Stomach (tissue), 9 donors: Measurements from ENCODE around the gene MICAL3. TPM values are rescaled to one million over a fixed set of nuclear protein-coding genes. Genes with fewer than 3 reads are reported as not detected.

Experiments
- DNase-seq, 2 donors: peaks; one replicate each; pipeline versions ENCODE4 v3.0.0 to v3.0.0-alpha.2; 2013 to 2019
- H3K27ac ChIP-seq, 5 donors: fragments of 200-600 bp in 4 of 5; sonication (generic) in 4 of 5; one replicate each; pipeline ENCODE4 v1.5.1; 2013 to 2019; ENCODE audit warnings: mild to moderate bottlenecking in 1 of 5, moderate library complexity in 1 of 5
- H3K27me3 ChIP-seq, 3 donors: fragments of 200-600 bp; sonication (generic); one replicate each; pipeline ENCODE4 v1.5.1; 2017 to 2019; ENCODE audit warnings: mixed run types in 1 of 3
- H3K36me3 ChIP-seq, 4 donors: fragments of 200-600 bp; sonication (generic); 1 replicate in 3 of 4; 2 replicates in 1 of 4; pipeline ENCODE4 v1.5.1; 2016 to 2019
- H3K4me1 ChIP-seq, 4 donors: fragments of 200-600 bp; sonication (generic); one replicate each; pipeline ENCODE4 v1.5.1; 2016 to 2019
- H3K4me3 ChIP-seq, 4 donors: fragments of 200-600 bp; sonication (generic) in 3 of 4; one replicate each; pipeline ENCODE4 v1.5.1; 2016 to 2019; ENCODE audit warnings: mild to moderate bottlenecking in 1 of 4
- H3K9me3 ChIP-seq, 4 donors: fragments of 200-600 bp; sonication (generic); one replicate each; pipeline ENCODE4 v1.5.1; 2016 to 2019
- EP300 ChIP-seq: sonication (generic); formaldehyde crosslinking; IDR thresholded peaks from one replicate; pipeline ENCODE4 v1.6.1; 2017; ENCODE audit warnings: antibody characterized with exemption
- POLR2A ChIP-seq, 4 donors: fragments of 450-650 bp; IDR thresholded peaks; one replicate each; pipeline ENCODE4 v1.6.1; 2016; ENCODE audit warnings: antibody characterized with exemption in 4 of 4, control low read depth in 2 of 4, mild to moderate bottlenecking in 1 of 4, moderate library complexity in 1 of 4
- POLR2AphosphoS5 ChIP-seq, 3 donors: sonication (generic); formaldehyde crosslinking; IDR thresholded peaks; one replicate each; pipeline ENCODE4 v1.6.1; 2016; ENCODE audit warnings: antibody characterized with exemption in 3 of 3
- WGBS, 5 donors: extraction: QIAGEN DNeasy Blood & Tissue Kit in 3 of 5; methylation state at CpG; one replicate each; pipeline versions ENCODE4 v1.1.5 to v1.1.7; 2013 to 2018; 5-methylcytosine and 5-hydroxymethylcytosine counted together
- intact Hi-C: fragments of 100-400 bp; cut with DNase I; formaldehyde crosslinking; loops from one replicate; pipeline ENCODE4 v1.15.1; 2023; ENCODE audit warnings: low total_unique reads
- polyA plus RNA-seq, 3 donors: library from polyadenylated mRNA; stranded (reverse); fragments of 200-250 nt; gene quantifications; one replicate each; pipeline ENCODE4 v1.2.3, GENCODE V29; 2013
- total RNA-seq, 5 donors: library from RNA; depleted of rRNA; stranded (reverse); fragments of >200 nt; gene quantifications; one replicate each; pipeline versions ENCODE4 v1.1.0 to v1.2.3, GENCODE V29; 2014 to 2016
- TF ChIP-seq, protein P1 (sequence below), 7 experiments: fragments of 450-650 bp in 4 of 7; fragments of 200-600 bp in 3 of 7; sonication (generic) in 3 of 7; IDR thresholded peaks; one replicate each; pipeline ENCODE4 v1.5.1; 2016 to 2019; ENCODE audit warnings: antibody characterized with exemption in 7 of 7, control low read depth in 2 of 7, mild to moderate bottlenecking in 1 of 7
- donor health status: healthy with polysubstance abuse.
- donor health status: Bipolar disorder and iron deficiency.
- donor health status: healthy.

Gene MICAL3
- total and polyA plus RNA-seq, 8 donors, result 3.5 to 130 (median 24.0) TPM

DNA sequence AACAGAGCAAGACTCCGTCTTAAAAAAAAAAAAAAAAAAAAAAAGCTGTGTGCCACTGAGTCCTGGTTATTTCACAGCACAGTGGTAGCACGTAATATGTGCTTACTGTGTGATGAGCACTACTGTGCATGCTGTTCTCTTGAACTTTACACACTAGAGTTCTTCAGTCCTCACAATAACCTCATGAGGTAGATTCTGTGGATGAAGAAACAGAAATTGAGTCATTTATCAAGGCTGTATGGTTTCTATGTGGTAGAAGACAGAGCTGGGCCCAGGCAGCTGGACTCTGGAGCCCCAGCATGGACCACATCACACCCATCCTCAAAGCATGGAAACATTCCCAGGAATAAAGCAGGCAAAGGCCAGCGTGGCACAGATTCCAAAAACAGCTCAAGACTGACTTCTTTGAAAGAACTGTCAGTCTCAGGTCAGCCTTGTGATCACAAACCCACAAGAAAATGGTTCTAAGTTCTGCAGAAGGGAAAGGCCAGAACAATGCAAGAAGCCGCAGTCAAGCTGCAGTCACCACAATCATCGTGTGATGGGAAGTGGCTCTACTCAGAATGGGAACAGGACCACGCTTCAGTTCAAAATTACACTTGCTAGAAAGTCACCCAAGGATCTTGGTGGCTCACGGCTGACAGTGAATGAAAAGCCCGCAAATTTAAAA is 49.5 kb downstream of the MICAL3 start:
- Histone ChIP-seq H3K27me3 (no peaks in the 10 kb centered on the region), H3K9me3 (no peaks in the 10 kb centered on the region), H3K36me3 (peaks cover 0 to 6% (median 0%) of the 10 kb centered on the region in 4 donors), H3K27ac (peak overlapping the region in 1 of 5 donors; percentile 20), H3K4me3 (no peak overlapping the region), H3K4me1 (peaks cover 10 to 64% (median 40%) of the 10 kb centered on the region in 4 donors)
- 83 to 90% (median 89%) methylated on average over 8 of the region's 8 CpGs for WGBS, 5 donors
- TF ChIP-seq EP300 (no peak), POLR2AphosphoS5 (IDR thresholded peaks at IDR 0.05) (no peak), POLR2A (IDR thresholded peaks at IDR 0.05) (no peak)
- TF ChIP-seq, protein P1, sequence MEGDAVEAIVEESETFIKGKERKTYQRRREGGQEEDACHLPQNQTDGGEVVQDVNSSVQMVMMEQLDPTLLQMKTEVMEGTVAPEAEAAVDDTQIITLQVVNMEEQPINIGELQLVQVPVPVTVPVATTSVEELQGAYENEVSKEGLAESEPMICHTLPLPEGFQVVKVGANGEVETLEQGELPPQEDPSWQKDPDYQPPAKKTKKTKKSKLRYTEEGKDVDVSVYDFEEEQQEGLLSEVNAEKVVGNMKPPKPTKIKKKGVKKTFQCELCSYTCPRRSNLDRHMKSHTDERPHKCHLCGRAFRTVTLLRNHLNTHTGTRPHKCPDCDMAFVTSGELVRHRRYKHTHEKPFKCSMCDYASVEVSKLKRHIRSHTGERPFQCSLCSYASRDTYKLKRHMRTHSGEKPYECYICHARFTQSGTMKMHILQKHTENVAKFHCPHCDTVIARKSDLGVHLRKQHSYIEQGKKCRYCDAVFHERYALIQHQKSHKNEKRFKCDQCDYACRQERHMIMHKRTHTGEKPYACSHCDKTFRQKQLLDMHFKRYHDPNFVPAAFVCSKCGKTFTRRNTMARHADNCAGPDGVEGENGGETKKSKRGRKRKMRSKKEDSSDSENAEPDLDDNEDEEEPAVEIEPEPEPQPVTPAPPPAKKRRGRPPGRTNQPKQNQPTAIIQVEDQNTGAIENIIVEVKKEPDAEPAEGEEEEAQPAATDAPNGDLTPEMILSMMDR (IDR thresholded peaks at IDR 0.05), result no peak
- no peak for DNase-seq
- intact Hi-C loops, result no loop called here

GRCh38 chr22:17974087-17974486 is 50.3 kb downstream of the MICAL3 start:
- intact Hi-C loops, result no loop called here
- no peaks in the 10 kb centered on the region for H3K9me3 ChIP-seq
- H3K4me1 ChIP-seq, result peaks cover 9 to 68% (median 38%) of the 10 kb centered on the region in 4 donors
- 61 to 93% (median 87%) methylated on average over 3 of the region's 3 CpGs for WGBS, 5 donors
- no peaks in the 10 kb centered on the region for H3K27me3 ChIP-seq
- peaks cover 0 to 6% (median 0%) of the 10 kb centered on the region in 4 donors for H3K36me3 ChIP-seq
- DNase-seq, result no peak
- H3K4me3 ChIP-seq, result no peak overlapping the region
- TF ChIP-seq, protein P1 (IDR thresholded peaks at IDR 0.05), result no peak
- no peak for TF ChIP-seq EP300
- TF ChIP-seq POLR2A (IDR thresholded peaks at IDR 0.05), result no peak
- TF ChIP-seq POLR2AphosphoS5 (IDR thresholded peaks at IDR 0.05), result no peak
- H3K27ac ChIP-seq, result peak overlapping the region in 1 of 5 donors; percentile 13

GRCh38 chr22:17973217-17973616 is 51.1 kb downstream of the MICAL3 start:
- peaks cover 9 to 71% (median 38%) of the 10 kb centered on the region in 4 donors for H3K4me1 ChIP-seq
- intact Hi-C loops, result no loop called here
- no peaks in the 10 kb centered on the region for H3K9me3 ChIP-seq
- H3K27me3 ChIP-seq, result no peaks in the 10 kb centered on the region
- WGBS, 5 donors, result 90 to 94% (median 94%) methylated on average over 6 of the region's 6 CpGs
- H3K27ac ChIP-seq, result peak overlapping the region in 2 of 5 donors; percentile 64 to 70
- no peak for TF ChIP-seq POLR2A (IDR thresholded peaks at IDR 0.05)
- no peak for TF ChIP-seq EP300
- TF ChIP-seq, protein P1 (IDR thresholded peaks at IDR 0.05), result no peak
- no peak for TF ChIP-seq POLR2AphosphoS5 (IDR thresholded peaks at IDR 0.05)
- peaks cover 0 to 6% (median 0%) of the 10 kb centered on the region in 4 donors for H3K36me3 ChIP-seq
- no peak overlapping the region for H3K4me3 ChIP-seq
- no peak for DNase-seq

DNA sequence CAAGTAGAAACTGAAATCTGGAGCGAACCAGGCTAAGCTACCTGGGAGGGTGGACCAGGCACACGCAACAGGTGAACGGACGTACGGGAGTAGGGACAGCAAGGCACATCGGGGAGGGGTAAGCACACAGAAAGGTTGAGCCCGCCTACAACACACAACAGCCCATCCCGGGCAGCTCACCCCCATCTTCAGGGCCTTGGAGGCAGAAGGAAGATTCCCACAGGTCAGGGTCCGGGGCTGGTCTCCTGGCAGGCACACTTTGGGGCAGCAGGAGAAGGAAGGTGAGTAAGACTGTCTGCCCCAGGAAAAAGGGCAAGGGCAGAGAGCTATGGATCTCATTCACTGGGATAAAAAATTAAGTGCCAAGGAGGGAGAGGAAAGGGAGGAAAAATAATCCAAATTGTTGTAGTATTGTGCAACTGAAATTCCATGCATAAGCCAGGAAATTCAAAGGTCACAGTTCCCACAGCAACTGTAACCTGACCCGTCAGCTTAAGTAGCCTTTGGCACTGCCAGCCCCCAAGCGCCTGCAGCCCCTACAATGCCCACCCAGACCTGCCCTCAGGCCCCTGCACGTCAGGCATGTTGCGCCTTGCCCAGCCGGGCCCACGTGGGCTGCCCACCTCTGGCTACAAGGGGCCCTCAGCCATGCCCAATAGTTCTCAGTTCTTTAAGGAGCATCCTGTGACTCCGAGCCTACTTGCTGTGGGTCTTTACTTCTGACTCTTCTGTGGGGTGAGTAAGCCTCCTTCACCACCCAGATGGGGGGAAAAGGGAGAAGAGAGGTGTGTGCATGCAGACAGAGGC is 51.8 kb downstream of the MICAL3 start:
- Histone ChIP-seq H3K27ac (peak overlapping the region in 3 of 5 donors; percentile 9 to 70 (median 64)), H3K27me3 (no peaks in the 10 kb centered on the region), H3K4me1 (peaks cover 9 to 71% (median 38%) of the 10 kb centered on the region in 4 donors), H3K4me3 (no peak overlapping the region), H3K36me3 (peaks cover 0 to 6% (median 0%) of the 10 kb centered on the region in 4 donors), H3K9me3 (no peaks in the 10 kb centered on the region)
- TF ChIP-seq POLR2A (IDR thresholded peaks at IDR 0.05) (no peak), POLR2AphosphoS5 (IDR thresholded peaks at IDR 0.05) (peak in 1 of 3 donors; percentile 41)
- TF ChIP-seq, protein P1 (IDR thresholded peaks at IDR 0.05), result no peak
- DNase-seq, result peak in 1 of 2 donors; percentile 54
- WGBS, 5 donors, result 74 to 86% (median 80%) methylated on average over 16 of the region's 16 CpGs
- intact Hi-C loops, result no loop called here
